DMS 273 (cell line): Measurements from ENCODE around the gene CALD1.

Experiments
- DNase-seq: peaks from one replicate; lab custom pipeline; 2025; ENCODE audit not compliant: unreplicated experiment; lab: John Stamatoyannopoulos, UW

The CALD1 gene

DNA sequence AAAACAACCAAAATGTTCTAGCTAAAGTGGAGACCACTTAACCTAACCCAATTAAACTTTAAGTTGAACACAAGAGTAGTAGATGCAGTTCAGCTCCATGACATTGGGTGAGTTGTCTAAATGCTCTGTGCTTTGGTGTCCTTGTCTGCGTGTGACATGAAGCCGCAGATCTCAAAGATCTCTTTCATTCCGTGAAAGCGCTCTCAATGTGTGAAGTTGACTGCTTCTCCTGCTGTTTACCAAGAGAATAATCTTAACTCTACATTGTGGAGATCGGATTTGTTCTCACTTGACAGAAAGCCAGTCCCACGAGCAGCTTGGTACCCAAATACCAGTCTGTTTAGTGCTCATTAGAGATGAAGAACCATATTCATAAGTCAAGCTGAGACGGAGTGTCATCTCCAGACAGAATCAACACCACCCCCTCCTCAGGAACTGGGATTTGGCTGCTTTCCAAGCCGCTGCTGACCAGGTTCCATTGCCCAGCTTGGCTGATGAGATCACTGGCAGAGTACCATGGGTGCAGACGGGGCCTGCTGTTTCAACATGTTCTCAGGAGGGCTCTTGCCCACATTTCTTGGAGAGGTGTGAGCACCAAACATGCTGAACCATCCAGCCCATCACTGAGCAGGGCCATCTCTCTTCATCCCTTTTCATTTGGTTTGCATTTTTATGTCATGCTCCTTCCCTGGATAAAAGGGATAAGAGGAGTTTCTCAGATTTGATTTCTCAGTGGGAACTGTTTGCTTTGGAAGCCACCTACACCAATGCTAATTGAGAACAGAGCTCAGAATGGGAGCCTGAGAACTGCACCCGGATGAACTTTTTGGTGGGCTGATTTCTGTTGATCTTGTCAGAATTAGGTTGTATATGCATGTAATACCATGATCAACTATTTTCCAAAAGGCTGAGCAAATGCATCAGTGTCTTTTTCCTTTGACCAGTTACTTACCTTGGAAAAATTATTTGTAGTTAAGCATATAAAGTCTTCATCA, 111.1 kb downstream of the CALD1 start:
- DNase-seq: peak; percentile 80

GRCh38 chr7:134891262-134891695, 111.8 kb downstream of the CALD1 start:
- peak; percentile 95 for DNase-seq

DNA sequence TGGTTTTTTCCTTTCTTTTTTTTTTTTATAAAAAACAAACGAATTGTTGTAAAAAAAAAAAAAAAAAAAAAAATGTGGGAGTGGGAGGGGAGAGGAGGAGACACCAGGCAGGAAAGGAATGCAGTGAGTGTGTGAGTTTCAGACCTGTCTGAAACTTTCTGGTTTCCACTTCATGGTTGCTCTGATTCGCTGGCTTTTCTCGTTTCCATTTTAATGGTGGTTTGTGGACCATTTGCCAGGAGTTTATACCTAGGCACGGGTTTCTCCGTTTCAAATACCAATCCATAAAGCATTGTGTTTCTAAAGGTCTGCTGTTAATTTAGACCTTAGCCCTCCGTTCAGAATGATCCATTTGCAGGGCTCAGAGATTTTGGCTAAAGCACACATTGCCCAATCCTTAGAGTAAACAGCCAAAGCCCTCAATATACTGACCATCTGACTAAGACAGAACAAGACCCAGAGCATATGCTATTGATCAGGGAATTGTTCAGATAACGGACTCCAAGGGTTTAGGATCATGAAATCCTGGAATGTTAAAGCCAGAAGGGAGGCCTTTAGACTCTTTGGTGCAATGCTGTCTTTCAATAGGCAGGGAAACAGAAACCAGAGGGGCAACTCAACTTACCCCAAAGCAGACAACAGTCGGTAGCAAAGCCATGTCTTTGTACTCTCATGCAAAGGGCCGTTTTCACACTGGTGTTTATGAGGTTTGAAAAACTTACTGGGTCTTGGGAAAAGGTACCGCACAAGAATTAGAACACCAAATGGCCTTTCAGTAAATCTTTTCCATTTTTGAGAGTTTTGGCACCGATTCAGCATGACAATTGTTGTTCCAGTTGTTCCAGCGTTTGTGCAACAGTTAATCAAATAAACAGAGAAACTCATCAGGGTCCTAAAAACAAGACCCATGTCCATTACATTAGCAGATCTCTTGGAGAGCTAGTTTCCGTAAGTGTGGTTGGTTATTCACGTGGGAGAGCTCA, 112.6 kb downstream of the CALD1 start:
- peak; percentile 69 for DNase-seq

- peak; percentile 29 for DNase-seq
These were observed 113.5 kb downstream of the CALD1 start for GRCh38 chr7:134892963-134893362.

DNA sequence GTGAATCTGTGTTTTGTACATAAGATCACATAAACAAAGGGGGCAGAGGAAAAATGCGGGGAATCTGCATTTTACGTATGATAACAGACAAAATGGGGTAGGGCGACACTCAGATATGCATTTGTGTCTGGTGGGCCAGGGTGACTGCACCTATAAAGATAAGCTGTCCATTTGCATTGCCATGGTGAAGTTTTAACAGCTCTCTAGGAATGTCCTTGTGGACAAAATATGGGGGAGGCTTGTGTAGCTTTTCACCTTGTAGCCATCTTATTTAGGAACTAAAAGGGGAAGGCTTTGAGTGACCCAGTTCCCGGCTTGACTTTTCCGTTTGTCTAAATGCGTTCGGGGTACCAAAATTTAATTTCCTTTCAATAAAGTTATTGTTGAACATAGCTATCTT, 114.5 kb downstream of the CALD1 start:
- no peak for DNase-seq

DNA sequence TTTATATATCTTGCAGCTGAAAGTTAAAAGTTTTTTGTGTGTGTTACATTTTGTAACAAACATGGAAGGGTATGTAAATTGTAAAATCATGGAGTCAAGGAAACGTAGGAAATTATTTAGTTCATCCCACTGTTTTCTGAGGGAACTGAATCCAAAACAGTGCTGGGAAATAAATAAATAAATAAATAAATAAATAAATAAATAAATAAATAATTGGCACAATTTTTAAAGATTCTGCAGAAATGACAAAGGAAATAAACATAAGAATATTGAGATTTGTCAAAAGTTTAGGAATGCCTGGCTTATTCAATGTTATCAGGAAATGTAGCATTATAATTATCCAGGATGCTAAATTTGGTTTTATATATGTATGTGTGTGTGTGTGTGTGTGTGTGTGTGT, 115.5 kb downstream of the CALD1 start:
- no peak for DNase-seq

GRCh38 chr7:134896073-134896472, 116.6 kb downstream of the CALD1 start:
- DNase-seq: no peak

GRCh38 chr7:134897936-134898335, 118.5 kb downstream of the CALD1 start:
- DNase-seq: no peak

- peak; percentile 24 for DNase-seq
These were observed 120.3 kb downstream of the CALD1 start for GRCh38 chr7:134899729-134900128.

DNA sequence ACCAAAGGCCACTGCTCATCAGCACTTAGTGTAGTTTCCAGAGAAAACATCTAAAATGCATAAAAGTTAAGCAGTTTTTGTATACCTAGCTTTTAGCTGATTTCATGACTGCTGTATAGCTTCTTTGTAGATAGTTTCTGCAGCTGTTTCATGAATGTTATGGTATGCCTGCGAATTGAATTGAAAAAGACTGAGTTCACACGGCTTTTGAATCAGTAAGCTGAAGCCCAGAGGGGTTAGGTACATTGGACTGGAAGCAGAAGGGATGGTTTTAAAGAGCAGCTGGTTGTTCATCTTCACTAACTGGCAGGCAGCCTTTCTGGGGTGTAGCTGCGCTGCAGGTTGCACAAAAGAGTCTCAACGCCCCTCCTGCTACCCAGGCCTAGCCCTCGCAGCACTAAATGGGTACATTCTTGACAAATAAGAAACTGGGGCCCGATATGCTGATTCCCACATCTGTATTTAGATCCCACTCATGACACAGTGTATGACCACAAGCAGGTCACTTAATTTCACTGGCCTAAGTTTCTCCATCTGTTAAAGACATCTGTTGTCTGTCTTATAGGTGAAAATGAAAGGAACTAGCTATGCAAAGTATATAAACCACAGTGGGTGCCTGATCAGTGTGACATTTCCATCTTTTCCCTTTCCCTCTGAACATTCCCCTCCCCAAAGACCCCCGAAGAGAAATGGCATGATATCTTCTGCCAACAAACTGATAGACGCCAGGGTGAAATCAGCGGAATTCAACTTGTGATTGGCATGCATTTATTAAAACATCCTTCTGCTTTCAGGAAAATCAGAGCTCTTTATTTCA, 120.9 kb downstream of the CALD1 start:
- peak; percentile 77 for DNase-seq

DNA sequence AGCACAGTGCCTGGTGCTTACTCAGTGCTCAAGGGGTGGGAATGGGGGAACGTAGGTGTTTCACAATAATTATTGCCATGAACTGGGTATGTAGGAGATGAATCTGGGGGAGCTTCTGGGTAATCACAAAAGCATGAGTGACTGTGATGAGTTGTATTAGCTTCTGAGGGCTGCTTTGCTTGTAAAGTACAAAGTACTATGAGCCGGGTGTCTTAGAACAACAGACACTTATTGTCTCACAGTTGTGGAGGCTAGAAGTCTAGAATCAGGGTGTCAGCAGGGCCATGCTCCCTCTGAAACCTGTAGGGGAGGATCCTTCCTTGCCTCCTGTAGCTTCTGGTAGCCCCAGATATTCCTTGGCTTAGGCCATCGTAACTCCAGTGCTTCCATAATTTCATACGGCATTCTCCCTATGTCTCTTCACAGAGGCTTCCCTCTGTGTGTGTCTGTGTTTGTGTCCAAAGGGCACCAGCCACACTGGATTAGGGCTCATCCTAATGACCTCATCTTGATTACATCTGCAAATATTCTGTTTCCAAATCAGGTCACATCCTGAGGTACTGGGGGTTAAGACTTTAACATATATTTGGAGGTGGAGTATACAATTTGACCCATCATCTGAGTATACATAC, 122.1 kb downstream of the CALD1 start:
- no peak for DNase-seq

DNA sequence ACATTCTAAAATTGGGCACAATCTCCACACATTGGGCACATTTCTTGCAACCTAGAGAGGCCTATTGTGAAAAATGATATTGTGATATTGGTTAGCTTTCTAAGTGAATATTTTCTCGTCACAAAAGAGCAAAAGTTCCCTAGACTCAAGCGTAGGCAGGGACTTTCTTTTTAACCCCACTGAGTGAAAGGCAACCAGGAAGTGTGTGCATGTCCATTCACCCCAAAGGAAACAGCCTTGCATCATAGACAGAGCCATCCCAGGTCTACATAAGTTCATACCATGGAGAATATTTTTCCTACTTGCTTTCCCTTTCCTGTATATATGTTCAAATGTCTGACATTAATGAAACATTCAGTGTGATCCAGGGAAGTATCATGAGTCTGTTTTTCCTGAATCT, 122.6 kb downstream of the CALD1 start:
- DNase-seq: no peak

DNA sequence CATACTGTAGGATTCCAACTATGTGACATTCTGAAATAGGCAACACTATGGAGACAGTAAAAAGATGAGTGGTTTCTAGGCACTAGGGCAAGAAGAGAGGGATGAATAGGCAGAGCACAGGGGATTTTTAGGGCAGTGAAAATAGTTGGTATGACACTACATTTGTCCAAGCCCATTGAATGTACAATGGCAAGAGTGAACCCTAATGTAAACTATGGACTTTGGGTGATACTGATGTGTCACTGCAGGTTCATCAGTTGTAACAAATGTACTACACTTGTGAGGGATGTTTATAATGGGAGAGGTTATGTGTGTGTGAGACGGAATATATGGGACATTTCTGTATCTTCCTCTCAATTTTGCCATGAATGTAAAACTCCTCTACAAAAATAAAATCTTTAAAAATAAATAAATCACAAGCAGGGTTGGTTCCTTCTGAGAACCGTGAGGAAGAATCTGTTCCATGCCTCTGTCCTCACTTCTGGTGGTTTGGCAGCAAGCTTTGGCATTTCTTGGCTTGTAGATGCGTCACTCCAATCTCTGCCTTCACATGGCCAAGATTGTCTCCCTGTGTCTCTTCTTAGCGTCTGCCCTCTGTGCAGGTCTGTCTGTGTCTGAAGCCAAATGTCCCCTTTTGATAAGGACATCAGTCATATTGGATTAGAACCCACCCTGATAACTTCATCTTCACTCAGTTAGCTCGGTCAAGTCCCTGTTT, 123.8 kb downstream of the CALD1 start:
- DNase-seq: no peak

DNA sequence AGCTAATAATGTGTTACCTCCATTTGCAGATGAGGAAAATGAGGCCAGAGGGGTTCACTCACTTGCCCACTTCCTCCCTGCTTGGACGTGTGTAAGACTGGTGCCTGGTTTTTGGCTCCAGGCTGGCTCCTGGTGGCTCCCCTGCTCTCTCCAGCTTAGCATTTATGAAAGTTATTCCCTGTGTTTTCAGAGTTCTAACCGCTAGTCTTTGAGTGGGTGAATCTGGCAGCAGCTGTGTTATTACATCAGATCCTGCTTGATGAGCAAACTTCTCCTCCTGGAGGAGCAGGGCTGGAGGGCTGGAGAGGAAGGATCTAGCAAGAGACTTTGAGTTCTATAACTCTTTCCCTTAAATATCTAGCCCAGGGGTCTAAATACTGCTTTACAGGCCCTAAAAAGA, 125.9 kb downstream of the CALD1 start:
- DNase-seq: peak; percentile 53

DNA sequence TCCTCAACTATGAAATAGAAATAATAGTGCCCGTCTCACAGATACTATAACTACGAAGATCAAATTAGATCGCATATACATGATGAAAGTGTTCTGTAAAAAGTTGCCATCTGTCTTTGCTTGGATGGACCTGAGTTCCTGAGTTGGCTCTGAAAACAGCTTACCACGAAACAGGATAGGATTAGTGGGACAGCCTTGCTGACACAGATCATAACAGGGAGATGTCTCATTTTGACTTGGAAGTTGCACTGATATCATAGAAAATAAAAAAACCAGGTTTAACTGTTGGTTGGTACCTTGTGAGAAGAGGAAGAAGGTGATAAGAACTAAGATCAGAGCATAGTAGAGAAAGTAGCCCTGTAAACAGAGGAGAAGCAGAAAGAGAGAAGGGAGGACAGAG, 127.6 kb downstream of the CALD1 start:
- peak; percentile 31 for DNase-seq

DNA sequence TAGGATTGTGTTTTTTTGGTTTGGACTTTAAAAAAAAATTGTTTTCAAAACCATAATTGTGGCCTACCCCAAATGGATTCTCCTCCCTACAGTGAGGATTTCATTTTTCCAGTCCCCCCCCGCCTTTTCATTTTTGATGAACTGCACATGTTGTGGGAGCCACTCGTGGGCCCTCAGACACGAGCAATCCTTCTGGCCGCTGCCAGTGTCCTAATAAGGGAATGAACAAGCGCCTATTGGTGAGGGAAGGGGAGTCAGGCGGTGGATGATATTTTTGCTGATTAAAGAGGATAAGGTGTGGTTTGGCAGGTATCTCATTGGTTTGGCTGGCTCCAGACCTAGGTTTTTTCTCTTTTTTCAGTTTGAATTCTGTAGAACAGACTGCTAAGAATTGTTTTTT, 128.2 kb downstream of the CALD1 start:
- DNase-seq: no peak

DNA sequence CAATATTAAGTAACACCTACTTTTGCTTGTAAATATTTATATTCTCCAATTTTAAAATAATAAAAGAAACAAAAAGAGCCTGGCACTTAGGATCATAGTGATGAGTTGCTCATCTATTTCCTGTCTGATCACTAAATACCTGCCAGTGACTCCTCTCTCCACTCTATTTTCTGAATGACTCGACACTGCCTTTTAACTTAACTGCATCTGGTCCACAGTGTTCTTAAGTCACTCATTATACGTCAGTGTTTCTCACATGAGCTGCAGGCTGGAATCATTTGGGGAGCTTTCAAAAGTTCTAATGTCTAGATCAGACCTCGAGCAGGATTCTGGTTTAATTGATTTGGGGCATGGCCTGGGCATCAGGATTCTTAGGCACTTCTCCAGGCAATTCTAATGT, 128.9 kb downstream of the CALD1 start:
- DNase-seq: no peak

DNA sequence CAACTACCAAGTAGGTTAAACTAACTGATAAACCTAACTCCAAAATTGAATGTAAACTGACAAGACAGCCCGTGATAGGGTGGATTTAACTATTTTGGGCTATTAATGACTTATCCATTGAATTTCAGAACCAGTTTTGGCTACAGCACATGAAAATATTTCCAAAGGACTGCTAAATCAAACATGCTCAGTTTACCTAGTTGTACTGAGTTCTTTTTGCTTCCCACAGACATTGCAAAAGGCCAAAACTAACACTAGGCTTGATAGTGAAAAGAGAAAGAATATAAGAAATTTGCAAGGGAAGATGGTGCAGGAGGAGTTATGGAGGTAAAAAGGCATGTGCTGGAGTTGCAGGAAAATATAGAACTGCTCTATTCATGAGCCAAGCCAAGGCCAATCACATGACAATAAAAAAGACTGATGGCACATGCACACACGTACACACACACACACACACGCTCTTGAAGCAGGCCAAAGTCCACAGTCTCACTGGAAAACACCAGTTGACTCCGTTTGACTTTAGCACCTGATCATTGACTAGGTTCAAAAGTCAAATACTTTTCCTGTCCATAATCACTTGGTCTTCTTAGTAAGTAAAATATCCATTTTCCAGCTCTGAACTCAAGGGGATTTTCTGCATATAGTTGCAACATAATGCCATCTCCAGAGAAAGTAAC, 130.9 kb downstream of the CALD1 start:
- no peak for DNase-seq

GRCh38 chr7:134910968-134911367, 131.5 kb downstream of the CALD1 start:
- no peak for DNase-seq
